Activated T-cell treated with anti-CD3 and anti-CD28 coated beads, Interleukin-2, amount 50 U/mL, for 24 hours (primary cell): Measurements from ENCODE around the gene SERPINA6.

Source experiments
- DNase-seq: peaks from one replicate; pipeline ENCODE4 v3.0.0-alpha.2; 2020
- H3K27ac Mint-ChIP-seq: 2 replicates; pipeline ENCODE4 v1.8.0; 2020; ENCODE audit warnings: mild to moderate bottlenecking, mixed read lengths
- H3K27me3 Mint-ChIP-seq: 2 replicates; pipeline ENCODE4 v1.8.0; 2020; ENCODE audit warnings: mixed read lengths
- H3K36me3 Mint-ChIP-seq: 2 replicates; pipeline ENCODE4 v1.8.0; 2020; ENCODE audit warnings: low read depth, mixed read lengths
- H3K4me1 Mint-ChIP-seq: 2 replicates; pipeline ENCODE4 v1.8.0; 2020; ENCODE audit warnings: low read depth, mixed read lengths
- H3K4me3 Mint-ChIP-seq: 2 replicates; pipeline ENCODE4 v1.8.0; 2020; ENCODE audit warnings: mild to moderate bottlenecking, moderate library complexity, mixed read lengths
- H3K9me3 Mint-ChIP-seq: 2 replicates; pipeline ENCODE4 v1.8.0; 2020; ENCODE audit warnings: mixed read lengths

Gene SERPINA6

DNA sequence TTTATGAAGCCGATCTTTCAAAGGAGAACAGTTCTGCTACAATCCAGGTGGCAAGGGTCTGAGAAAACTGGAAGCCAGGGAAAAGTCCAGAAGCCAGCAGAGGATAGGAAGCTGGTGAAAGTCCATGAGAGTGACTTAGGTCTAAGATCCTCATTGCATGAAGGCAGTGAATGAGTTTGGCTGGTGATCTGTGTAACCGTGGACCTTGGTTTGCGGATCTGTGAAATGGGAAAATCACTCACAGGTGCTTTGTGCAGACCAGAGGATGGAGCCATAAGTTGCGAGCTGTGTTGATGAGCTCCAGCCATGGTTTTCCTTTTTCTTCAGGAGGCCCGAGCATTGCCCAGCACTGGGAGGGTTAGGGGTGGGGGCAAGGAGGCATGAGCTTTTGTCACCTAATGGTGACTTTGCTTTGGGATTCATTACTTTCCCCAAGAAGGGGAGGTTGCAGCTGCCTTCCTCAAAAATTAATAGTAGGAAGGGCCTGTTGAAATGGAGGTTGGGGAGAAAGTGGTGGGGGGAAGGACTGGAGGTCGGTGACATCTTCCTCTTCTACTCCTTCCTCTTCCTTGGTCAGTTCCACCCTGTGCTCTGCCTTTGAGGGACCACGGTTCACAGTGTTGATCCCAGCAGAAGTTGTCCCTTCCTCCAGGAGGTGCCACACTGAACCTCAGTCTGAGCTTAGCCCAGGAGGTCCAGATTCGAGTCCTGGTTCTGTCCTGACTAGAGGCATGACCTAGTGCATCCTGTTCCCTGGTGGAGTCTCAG lies 20.3 kb upstream of the SERPINA6 start:
- Mint-ChIP-seq H3K4me3 (no peak overlapping the region), H3K4me1 (peaks cover 31% of the 10 kb centered on the region), H3K36me3 (no peaks in the 10 kb centered on the region), H3K27ac (no peak overlapping the region), H3K27me3 (peaks cover 47% of the 10 kb centered on the region), H3K9me3 (peaks cover 7% of the 10 kb centered on the region)
- no peak for DNase-seq

DNA sequence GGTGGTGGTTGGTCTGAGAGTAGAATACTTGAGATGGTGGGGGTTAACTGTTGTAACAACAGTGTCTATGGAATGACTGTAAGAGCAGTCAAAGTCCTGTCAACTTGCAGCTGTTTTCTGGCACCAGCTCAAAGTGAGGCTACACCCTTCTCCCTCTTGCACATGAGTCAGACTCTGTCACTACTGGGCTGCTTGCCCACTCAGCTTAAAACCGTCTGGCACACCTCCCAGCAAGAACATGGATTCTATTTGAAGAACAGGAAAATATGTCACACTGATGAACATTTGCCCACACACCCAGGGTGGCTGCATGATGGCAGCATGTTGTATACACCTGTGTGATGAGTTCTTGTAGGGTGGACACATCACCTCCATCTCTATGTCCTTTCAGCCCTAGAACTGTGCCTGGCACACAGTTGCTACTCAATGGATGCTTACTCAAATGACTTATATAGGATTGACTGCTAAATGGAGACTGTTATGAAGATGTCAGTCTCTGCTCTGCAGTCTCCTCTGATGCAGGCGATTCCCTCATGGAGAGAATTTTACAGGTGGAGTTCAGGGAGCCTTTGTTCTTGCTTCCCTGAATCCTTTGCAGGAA lies 19.3 kb upstream of the SERPINA6 start:
- peaks cover 7% of the 10 kb centered on the region for H3K9me3 Mint-ChIP-seq
- no peak overlapping the region for H3K4me3 Mint-ChIP-seq
- peaks cover 47% of the 10 kb centered on the region for H3K27me3 Mint-ChIP-seq
- no peak overlapping the region for H3K27ac Mint-ChIP-seq
- no peak for DNase-seq
- H3K4me1 Mint-ChIP-seq, result peaks cover 34% of the 10 kb centered on the region
- H3K36me3 Mint-ChIP-seq, result no peaks in the 10 kb centered on the region

DNA sequence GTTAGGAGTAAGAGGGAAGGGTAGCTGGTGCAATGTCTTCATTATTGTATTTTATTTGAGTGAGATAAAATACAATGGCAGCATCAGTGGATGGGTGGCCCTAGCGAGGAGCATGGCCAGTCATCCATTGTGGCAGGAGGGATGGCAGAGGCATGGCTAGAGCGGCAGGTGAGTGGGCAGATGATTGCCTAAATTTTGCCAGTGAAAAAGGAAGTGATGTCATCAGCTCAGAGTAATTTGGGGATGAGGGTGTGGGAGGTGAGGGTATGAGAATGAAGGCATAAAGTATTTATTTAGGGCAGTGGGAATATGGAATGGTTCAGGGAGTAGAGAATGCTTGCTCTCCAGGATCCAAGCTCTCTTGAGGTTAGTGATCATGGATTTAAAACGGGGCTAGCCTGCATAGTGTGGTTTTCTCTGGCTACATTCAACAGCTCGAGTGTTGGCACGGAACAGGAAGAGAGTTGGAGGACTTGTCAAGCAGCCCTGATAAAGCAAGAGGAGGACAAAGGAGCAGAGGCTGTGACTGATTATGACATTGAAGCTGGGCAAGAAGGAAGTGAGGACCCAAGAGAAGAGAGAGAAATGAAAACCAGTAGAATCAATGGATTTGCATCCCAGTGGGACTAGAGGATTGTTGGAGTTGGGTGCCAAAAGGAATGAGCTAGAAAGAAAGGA lies 18.7 kb upstream of the SERPINA6 start:
- peak overlapping the region; percentile 45 for H3K27ac Mint-ChIP-seq
- DNase-seq, result no peak
- peaks cover 7% of the 10 kb centered on the region for H3K9me3 Mint-ChIP-seq
- peaks cover 31% of the 10 kb centered on the region for H3K4me1 Mint-ChIP-seq
- H3K27me3 Mint-ChIP-seq, result peaks cover 47% of the 10 kb centered on the region
- H3K36me3 Mint-ChIP-seq, result no peaks in the 10 kb centered on the region
- no peak overlapping the region for H3K4me3 Mint-ChIP-seq

DNA sequence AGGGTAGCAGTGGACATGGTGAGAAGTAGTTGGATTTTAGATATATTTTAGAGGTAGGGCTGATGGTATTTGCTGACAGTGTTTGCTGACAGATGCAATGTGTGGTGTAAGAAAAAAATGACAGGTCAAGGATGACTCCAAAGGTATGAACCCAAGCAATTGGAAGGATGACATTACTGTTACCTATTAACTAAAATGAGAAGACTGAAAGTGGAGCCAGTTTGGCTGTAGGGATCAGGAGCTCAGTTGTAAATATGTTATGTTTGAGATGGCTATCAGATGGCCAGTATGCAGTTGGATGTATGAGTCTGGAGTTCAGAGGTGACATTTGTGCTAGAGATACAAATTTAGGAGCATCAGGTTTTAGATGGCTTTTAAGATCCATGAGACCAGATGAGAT lies 17.4 kb upstream of the SERPINA6 start:
- Mint-ChIP-seq H3K4me3 (no peak overlapping the region), H3K4me1 (peaks cover 26% of the 10 kb centered on the region), H3K9me3 (peaks cover 5% of the 10 kb centered on the region), H3K27me3 (peaks cover 48% of the 10 kb centered on the region), H3K36me3 (no peaks in the 10 kb centered on the region), H3K27ac (no peak overlapping the region)
- DNase-seq, result no peak

DNA sequence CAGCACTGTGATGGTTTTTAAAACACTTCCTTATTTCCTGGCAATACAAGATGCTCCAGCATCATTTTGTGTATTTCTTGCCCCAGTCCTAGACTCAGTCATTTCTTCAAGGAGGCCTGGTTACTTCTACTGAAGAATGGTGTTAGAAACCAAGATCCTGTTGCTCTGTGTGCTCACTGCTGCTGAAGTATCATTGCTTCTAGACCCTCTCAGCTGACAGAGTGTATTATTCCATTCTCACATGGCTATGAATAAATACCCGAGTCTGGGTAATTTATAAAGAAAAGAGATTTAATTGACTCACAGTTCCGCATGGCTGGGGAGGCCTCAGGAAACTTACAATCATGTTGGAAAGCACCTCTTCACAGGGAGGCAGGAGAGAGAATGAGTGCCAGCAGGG lies 14.9 kb upstream of the SERPINA6 start:
- DNase-seq, result no peak
- H3K36me3 Mint-ChIP-seq, result no peaks in the 10 kb centered on the region
- no peak overlapping the region for H3K27ac Mint-ChIP-seq
- peaks cover 5% of the 10 kb centered on the region for H3K9me3 Mint-ChIP-seq
- peaks cover 51% of the 10 kb centered on the region for H3K27me3 Mint-ChIP-seq
- no peak overlapping the region for H3K4me3 Mint-ChIP-seq
- H3K4me1 Mint-ChIP-seq, result peaks cover 22% of the 10 kb centered on the region

DNA sequence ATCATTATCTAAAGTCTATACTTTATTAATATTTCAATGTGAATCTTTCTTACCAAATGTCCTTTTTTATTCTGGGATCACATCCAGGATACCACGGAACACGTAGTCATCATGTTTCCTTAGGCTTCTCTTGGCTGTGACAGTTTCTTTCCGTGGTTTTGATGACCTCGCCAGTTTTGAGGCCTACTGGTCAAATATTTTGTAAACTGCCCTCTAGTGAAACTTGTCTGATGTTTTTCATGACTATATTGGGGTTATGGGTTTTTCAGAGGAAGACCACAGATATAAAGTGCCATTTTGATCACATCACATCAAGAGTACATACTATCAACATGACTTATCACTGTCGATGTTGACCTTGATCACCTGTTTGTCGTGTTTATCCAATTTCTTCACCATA lies 14.1 kb upstream of the SERPINA6 start:
- Mint-ChIP-seq H3K27me3 (peaks cover 46% of the 10 kb centered on the region), H3K9me3 (peaks cover 5% of the 10 kb centered on the region), H3K4me3 (no peak overlapping the region), H3K4me1 (peaks cover 18% of the 10 kb centered on the region), H3K36me3 (no peaks in the 10 kb centered on the region), H3K27ac (no peak overlapping the region)
- no peak for DNase-seq

DNA sequence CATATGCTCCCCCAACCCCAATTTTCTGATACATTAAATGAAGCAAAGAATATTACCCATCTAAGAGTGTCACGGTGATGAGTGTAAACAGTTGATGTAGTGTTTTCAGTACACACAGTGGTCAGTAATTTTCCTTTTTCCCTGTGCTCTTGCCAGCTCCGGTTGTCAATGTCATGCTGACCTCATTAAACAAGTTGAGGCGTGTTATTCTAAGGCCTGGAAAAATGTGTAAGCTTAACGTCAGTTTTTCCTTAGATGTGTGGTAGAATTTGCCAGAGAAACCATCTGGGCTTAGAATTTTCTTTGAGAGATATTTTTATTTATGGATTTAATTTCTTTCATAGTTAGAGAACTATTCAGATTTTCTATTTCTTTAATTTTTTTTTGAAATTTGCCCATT lies 11.7 kb upstream of the SERPINA6 start:
- Mint-ChIP-seq H3K27me3 (peaks cover 24% of the 10 kb centered on the region), H3K4me3 (no peak overlapping the region), H3K9me3 (no peaks in the 10 kb centered on the region), H3K36me3 (no peaks in the 10 kb centered on the region), H3K27ac (no peak overlapping the region), H3K4me1 (peaks cover 8% of the 10 kb centered on the region)
- no peak for DNase-seq

DNA sequence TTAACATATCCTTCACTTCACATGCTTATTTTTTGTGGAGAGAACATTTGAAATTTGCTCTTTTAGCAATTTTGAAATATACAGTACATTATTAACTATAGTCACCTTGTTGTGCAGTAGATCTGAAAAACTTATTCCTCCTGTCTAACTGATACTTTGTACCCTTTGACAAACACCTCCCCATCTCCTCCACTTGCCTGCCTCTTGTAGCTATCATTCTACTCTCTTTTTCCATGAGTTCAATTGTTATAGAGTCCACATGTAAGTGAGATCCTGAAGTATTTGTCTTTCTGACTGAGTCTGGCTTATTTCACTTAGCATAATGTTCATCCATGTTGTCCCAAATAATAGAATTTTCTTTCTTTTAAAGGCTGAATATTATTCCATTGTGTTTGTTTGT lies 9.5 kb upstream of the SERPINA6 start:
- Mint-ChIP-seq H3K9me3 (no peaks in the 10 kb centered on the region), H3K27me3 (peaks cover 31% of the 10 kb centered on the region), H3K4me3 (no peak overlapping the region), H3K4me1 (peaks cover 3% of the 10 kb centered on the region), H3K27ac (no peak overlapping the region), H3K36me3 (no peaks in the 10 kb centered on the region)
- DNase-seq, result no peak

DNA sequence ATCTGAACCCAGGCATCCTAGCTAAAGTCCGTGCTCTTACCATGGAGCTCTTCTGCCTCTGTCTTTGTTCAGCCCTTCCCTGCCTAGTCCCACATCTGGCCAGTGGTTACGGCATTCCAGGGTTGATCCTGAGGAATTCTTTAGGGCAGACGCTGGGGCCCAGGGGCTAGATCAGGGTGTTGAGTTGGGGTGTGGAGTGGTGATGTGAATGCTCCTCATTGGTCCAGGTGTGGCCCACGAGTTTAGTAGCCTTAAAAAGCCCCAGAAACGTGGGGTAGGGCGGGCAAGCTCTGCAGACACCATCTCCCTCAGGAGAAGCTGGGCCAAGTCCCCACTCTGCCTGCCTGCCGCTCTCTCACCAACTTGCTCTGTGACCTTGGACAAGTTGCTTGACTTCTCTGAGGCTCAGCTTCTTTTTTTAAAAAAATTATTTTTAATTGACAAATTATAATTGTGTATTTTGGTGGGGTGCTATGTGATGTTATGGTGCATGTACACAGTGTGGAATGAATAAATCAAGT lies 9.0 kb upstream of the SERPINA6 start:
- Mint-ChIP-seq H3K9me3 (no peaks in the 10 kb centered on the region), H3K4me1 (no peaks in the 10 kb centered on the region), H3K36me3 (no peaks in the 10 kb centered on the region), H3K27me3 (peaks cover 34% of the 10 kb centered on the region), H3K4me3 (no peak overlapping the region), H3K27ac (no peak overlapping the region)
- no peak for DNase-seq

DNA sequence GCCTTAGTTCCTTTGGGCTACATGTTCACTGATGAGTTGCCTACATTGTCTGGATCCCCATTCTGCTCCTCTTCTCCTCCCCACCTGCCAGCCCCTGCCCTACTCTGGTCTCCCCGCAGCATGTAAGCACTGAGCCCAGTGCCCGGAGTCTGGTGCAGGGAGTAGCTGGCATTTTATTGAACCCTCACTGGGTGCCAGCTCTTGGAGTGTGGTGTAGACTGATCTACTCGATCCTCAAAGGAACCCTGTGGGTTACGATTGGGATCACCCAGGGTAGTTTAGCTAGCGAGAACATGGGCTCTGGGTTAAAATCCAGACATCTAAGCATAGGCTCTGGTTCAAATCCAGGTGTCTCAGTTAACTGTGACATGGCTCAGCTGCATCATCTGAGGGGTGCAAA lies 8.3 kb upstream of the SERPINA6 start:
- no peak overlapping the region for H3K4me3 Mint-ChIP-seq
- DNase-seq, result no peak
- H3K36me3 Mint-ChIP-seq, result no peaks in the 10 kb centered on the region
- no peak overlapping the region for H3K27ac Mint-ChIP-seq
- H3K27me3 Mint-ChIP-seq, result peaks cover 37% of the 10 kb centered on the region
- H3K4me1 Mint-ChIP-seq, result no peaks in the 10 kb centered on the region
- no peaks in the 10 kb centered on the region for H3K9me3 Mint-ChIP-seq

DNA sequence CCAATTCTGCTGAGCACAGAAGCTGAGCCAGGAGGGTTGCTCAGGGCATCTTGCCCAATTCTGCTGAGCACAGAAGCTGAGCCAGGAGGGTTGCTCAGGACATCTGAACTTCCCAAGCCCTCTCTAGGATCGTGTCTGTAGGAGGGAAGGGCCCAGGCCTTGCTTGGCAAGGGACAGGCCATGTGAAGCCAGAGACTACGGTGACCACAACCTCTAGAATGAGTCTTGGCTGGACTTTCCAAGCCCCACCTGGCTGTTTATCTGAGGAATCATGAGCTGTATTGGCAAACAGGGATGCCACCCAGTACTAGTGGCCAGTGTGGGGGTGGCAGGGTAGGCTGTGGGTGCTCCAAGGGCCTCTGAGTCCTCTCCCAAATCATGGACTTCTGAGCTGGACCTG lies 7.7 kb upstream of the SERPINA6 start:
- Mint-ChIP-seq H3K9me3 (no peaks in the 10 kb centered on the region), H3K27me3 (peaks cover 37% of the 10 kb centered on the region), H3K4me1 (no peaks in the 10 kb centered on the region), H3K27ac (no peak overlapping the region), H3K36me3 (no peaks in the 10 kb centered on the region), H3K4me3 (no peak overlapping the region)
- DNase-seq, result no peak

DNA sequence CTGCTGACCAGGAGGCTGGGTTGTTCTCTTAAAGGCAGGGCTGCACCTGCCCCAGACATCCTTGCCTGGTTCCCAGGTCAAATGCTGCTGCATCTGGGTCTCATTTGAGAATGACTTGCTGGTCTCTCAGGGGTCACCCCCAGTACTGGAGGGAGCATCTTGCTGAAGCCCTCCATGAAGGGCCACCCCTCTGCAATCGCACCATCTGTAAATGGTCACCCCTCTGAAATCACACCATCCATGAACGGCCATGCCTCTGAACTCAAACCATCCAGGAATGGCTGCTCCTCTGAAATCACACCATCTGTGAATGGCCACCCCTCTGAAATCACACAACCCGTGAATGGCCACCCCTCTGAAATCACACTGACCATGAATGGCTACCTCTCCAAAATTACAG lies 7.3 kb upstream of the SERPINA6 start:
- DNase-seq, result no peak
- no peaks in the 10 kb centered on the region for H3K9me3 Mint-ChIP-seq
- no peaks in the 10 kb centered on the region for H3K4me1 Mint-ChIP-seq
- H3K4me3 Mint-ChIP-seq, result no peak overlapping the region
- peaks cover 36% of the 10 kb centered on the region for H3K27me3 Mint-ChIP-seq
- no peak overlapping the region for H3K27ac Mint-ChIP-seq
- no peaks in the 10 kb centered on the region for H3K36me3 Mint-ChIP-seq

DNA sequence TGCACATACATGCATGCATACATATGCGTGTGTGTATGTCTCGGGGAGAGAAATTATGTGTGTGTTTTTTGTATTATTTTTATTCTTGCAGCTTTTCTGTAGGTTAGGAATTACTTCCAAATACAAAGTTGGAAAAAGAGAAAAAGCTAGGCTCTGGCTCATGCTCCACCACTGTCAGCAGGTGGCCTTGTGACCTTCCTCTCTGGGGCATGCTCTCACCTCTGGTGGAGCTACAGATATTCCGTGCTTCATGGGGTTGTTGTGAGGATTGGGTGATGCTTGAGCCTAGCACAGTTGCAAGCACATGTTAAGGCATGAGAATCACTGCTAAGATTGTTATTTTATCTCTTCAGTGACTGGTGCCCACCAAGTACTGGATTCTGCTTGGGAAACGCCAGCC lies 6.7 kb upstream of the SERPINA6 start:
- no peak overlapping the region for H3K4me3 Mint-ChIP-seq
- H3K9me3 Mint-ChIP-seq, result no peaks in the 10 kb centered on the region
- peaks cover 32% of the 10 kb centered on the region for H3K27me3 Mint-ChIP-seq

DNA sequence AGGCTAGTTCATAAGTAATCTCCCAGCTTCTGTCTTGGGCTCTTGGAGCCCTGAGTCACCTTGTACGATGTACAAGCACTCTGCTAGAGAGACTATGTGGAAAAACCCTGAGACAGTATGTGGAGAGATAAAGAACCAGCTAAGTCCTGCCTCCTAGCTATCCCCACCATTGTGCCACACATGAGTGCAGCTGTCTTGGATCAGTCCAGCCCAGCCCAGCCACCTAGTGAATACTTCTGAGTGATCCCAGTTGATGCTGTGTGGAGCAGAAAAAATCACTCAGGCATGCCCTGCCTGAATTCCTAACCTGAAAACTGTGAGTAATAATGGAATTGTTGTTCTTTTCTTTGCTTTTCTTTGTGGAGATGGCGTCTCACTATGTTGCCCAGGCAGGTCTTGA lies 5.1 kb upstream of the SERPINA6 start:
- H3K27ac Mint-ChIP-seq, result no peak overlapping the region
- H3K4me1 Mint-ChIP-seq, result no peaks in the 10 kb centered on the region
- H3K4me3 Mint-ChIP-seq, result no peak overlapping the region
- DNase-seq, result no peak
- peaks cover 22% of the 10 kb centered on the region for H3K27me3 Mint-ChIP-seq
- H3K9me3 Mint-ChIP-seq, result no peaks in the 10 kb centered on the region
- H3K36me3 Mint-ChIP-seq, result no peaks in the 10 kb centered on the region

More for the DNA sequence above, 6.7 kb upstream of the SERPINA6 start:
- no peak for DNase-seq
- no peak overlapping the region for H3K27ac Mint-ChIP-seq
- no peaks in the 10 kb centered on the region for H3K36me3 Mint-ChIP-seq
- H3K4me1 Mint-ChIP-seq, result no peaks in the 10 kb centered on the region
